KOPT-K1 (cell line): ENCODE data around the gene FAM131A.

Source experiments
- H3K27ac ChIP-seq: fragments of 200-600 bp; sonication (generic); 2 replicates; pipeline ENCODE4 v1.5.1; 2016; ENCODE audit warnings: antibody characterized with exemption, mild to moderate bottlenecking, low read depth, low read length; ENCODE audit not compliant: poor library complexity, severe bottlenecking
- H3K36me3 ChIP-seq: fragments of 200-600 bp; sonication (generic); 2 replicates; pipeline ENCODE4 v1.5.1; 2017; ENCODE audit warnings: antibody characterized with exemption, mild to moderate bottlenecking, low read length, moderate library complexity; ENCODE audit not compliant: insufficient read depth
- H3K9me3 ChIP-seq: fragments of 200-600 bp; sonication (generic); 2 replicates; pipeline ENCODE4 v1.5.1; 2017; ENCODE audit warnings: antibody characterized with exemption, low read length, mild to moderate bottlenecking; ENCODE audit not compliant: insufficient read depth, poor library complexity, severe bottlenecking

FAM131A gene

GRCh38 chr3:184381261-184382224 lies 44.1 kb downstream of the FAM131A start:
- no peaks in the 10 kb centered on the region for H3K9me3 ChIP-seq
- H3K36me3 ChIP-seq, result no peaks in the 10 kb centered on the region
- H3K27ac ChIP-seq, result no peak overlapping the region

- Histone ChIP-seq H3K27ac (no peak overlapping the region), H3K36me3 (no peaks in the 10 kb centered on the region), H3K9me3 (no peaks in the 10 kb centered on the region)
Measured at GRCh38 chr3:184382326-184383032, 45.1 kb downstream of the FAM131A start.

- Histone ChIP-seq H3K9me3 (no peaks in the 10 kb centered on the region), H3K27ac (no peak overlapping the region), H3K36me3 (no peaks in the 10 kb centered on the region)
Measured at GRCh38 chr3:184383033-184383740, 45.8 kb downstream of the FAM131A start.

GRCh38 chr3:184384342-184384741 lies 46.9 kb downstream of the FAM131A start:
- no peaks in the 10 kb centered on the region for H3K9me3 ChIP-seq
- no peak overlapping the region for H3K27ac ChIP-seq
- no peaks in the 10 kb centered on the region for H3K36me3 ChIP-seq

- Histone ChIP-seq H3K9me3 (no peaks in the 10 kb centered on the region), H3K36me3 (no peaks in the 10 kb centered on the region)
Measured at GRCh38 chr3:184384856-184385422, 47.5 kb downstream of the FAM131A start.

GRCh38 chr3:184386047-184386806 lies 48.8 kb downstream of the FAM131A start:
- H3K9me3 ChIP-seq, result no peaks in the 10 kb centered on the region
- no peak overlapping the region for H3K27ac ChIP-seq
- H3K36me3 ChIP-seq, result no peaks in the 10 kb centered on the region

More at GRCh38 chr3:184384856-184385422, 47.5 kb downstream of the FAM131A start:
- H3K27ac ChIP-seq, result no peak overlapping the region

- Histone ChIP-seq H3K9me3 (no peaks in the 10 kb centered on the region), H3K27ac (no peak overlapping the region), H3K36me3 (no peaks in the 10 kb centered on the region)
Measured at GRCh38 chr3:184387174-184387714, 49.8 kb downstream of the FAM131A start.

GRCh38 chr3:184388164-184388935 lies 51.0 kb downstream of the FAM131A start:
- H3K9me3 ChIP-seq, result no peaks in the 10 kb centered on the region
- no peaks in the 10 kb centered on the region for H3K36me3 ChIP-seq

GRCh38 chr3:184388936-184389230 lies 51.5 kb downstream of the FAM131A start:
- Histone ChIP-seq H3K36me3 (no peaks in the 10 kb centered on the region), H3K27ac (no peak overlapping the region), H3K9me3 (no peaks in the 10 kb centered on the region)

More at GRCh38 chr3:184388164-184388935, 51.0 kb downstream of the FAM131A start:
- no peak overlapping the region for H3K27ac ChIP-seq

GRCh38 chr3:184389384-184389783 lies 52.0 kb downstream of the FAM131A start:
- Histone ChIP-seq H3K9me3 (no peaks in the 10 kb centered on the region), H3K27ac (no peak overlapping the region), H3K36me3 (no peaks in the 10 kb centered on the region)

- H3K9me3 ChIP-seq, result no peaks in the 10 kb centered on the region
- H3K27ac ChIP-seq, result no peak overlapping the region
- H3K36me3 ChIP-seq, result no peaks in the 10 kb centered on the region
Measured at GRCh38 chr3:184389935-184390528, 52.6 kb downstream of the FAM131A start.

- Histone ChIP-seq H3K9me3 (no peaks in the 10 kb centered on the region), H3K36me3 (no peaks in the 10 kb centered on the region), H3K27ac (no peak overlapping the region)
Measured at GRCh38 chr3:184391266-184391665, 53.9 kb downstream of the FAM131A start.

- no peak overlapping the region for H3K27ac ChIP-seq
- H3K9me3 ChIP-seq, result no peaks in the 10 kb centered on the region
- H3K36me3 ChIP-seq, result no peaks in the 10 kb centered on the region
Measured at GRCh38 chr3:184395320-184395660, 57.9 kb downstream of the FAM131A start.
